HL-60 (cell line): ENCODE measurements around the gene NARS2.
A peak's percentile ranks its signal among the peaks of the same experiment; 100 is the strongest.

ENCODE experiments used
- DNase-seq, 2 experiments: peaks; one replicate each; pipeline ENCODE4 v3.0.0-alpha.2; 2010 to 2020; ENCODE audit warnings: low read depth in 1 of 2, low spot score in 1 of 2
- H3K27ac ChIP-seq: fragments of 250-450 bp; sonication (Bioruptor Pico); replicated peaks from 2 replicates; pipeline ENCODE4 v1.5.1; 2020; ENCODE audit warnings: mild to moderate bottlenecking, moderate library complexity
- H3K27me3 ChIP-seq: fragments of 250-450 bp; sonication (Bioruptor Pico); 2 replicates; pipeline ENCODE4 v1.5.1; 2021; ENCODE audit warnings: mild to moderate bottlenecking, moderate library complexity; ENCODE audit not compliant: insufficient read depth, poor library complexity, severe bottlenecking
- H3K4me3 ChIP-seq: replicated peaks from 2 replicates; pipeline ENCODE4 v1.5.1; 2011; ENCODE audit warnings: mild to moderate bottlenecking, control low read depth, low read length; ENCODE audit not compliant: insufficient read depth
- CTCF ChIP-seq: IDR thresholded peaks from one replicate; pipeline ENCODE4 v1.5.1; 2011; ENCODE audit warnings: low read length, control low read depth, inconsistent platforms; ENCODE audit not compliant: insufficient read depth
- GABPA ChIP-seq: IDR thresholded peaks from 2 replicates; pipeline ENCODE4 v1.6.1; 2012; ENCODE audit warnings: low read depth
- POLR2AphosphoS5 ChIP-seq: IDR thresholded peaks from 2 replicates; pipeline ENCODE4 v1.6.1; 2012; ENCODE audit warnings: low read depth
- REST ChIP-seq: IDR thresholded peaks from 2 replicates; pipeline ENCODE4 v1.6.1; 2012; ENCODE audit warnings: low read depth; ENCODE audit not compliant: insufficient replicate concordance
- SPI1 ChIP-seq: IDR thresholded peaks from 2 replicates; pipeline ENCODE4 v1.6.1; 2012; ENCODE audit warnings: low read depth, mild to moderate bottlenecking, borderline replicate concordance

The NARS2 gene

DNA sequence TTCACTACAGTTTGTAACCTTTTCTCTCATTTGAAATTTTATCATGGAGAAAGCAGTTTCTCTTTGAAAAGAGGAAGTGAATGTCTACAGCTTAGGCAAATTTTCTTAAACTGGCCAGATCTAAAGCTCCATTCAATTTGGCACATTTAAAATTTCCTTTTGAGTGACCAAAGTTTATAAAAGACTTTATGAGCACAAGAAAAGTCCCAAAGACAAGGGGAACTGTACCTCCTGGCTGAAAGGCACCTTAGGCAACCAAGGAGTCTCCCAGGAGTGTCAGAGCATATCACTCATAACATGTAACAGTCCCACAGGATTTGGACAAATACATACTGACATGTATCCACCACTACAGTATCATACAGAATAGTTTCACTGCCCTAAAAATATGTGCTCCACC lies 41.3 kb downstream of the NARS2 start:
- TF ChIP-seq GABPA (no peak), SPI1 (peak; percentile 98)
- no peaks in the 10 kb centered on the region for H3K27me3 ChIP-seq
- DNase-seq = no peak
- no peak overlapping the region for H3K4me3 ChIP-seq
- no peak overlapping the region for H3K27ac ChIP-seq

- no peak overlapping the region for H3K4me3 ChIP-seq
- no peak overlapping the region for H3K27ac ChIP-seq
- H3K27me3 ChIP-seq = no peaks in the 10 kb centered on the region
- TF ChIP-seq CTCF (no peak), GABPA (no peak), SPI1 (no peak), REST (no peak), POLR2AphosphoS5 (no peak)
- DNase-seq = no peak
These were observed 41.7 kb downstream of the NARS2 start for GRCh38 chr11:78532991-78533390.

DNA sequence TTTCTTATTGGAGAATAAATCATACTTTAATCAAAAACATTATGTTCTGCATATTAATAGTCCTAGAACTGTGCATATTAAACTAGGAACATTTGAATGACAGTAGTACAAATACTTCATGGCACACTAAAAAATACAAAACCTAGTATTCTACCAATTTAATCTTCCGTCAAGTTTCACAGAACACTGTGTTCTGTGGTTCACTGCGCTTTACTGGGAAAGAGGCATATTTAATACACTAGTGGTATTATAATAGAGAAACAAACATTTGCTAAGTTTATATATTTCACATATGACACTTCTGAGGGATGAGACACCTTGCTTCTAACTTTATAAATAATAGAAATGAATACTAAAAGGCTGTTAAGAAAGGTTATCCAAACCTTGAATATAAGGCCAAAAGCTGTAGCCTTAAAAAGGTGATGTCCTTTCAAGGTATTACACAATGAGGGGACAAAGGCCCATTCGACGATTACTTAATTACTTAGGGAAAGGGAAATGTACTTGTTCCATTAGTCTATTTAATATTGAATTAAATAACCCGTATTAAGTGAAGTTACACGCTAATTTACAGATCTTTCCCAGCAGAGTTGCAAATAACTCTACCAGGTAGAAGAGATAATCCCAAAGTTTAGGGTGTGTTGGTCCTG lies 48.0 kb downstream of the NARS2 start:
- Histone ChIP-seq H3K27ac (no peak overlapping the region), H3K27me3 (no peaks in the 10 kb centered on the region), H3K4me3 (no peak overlapping the region)
- no peak for DNase-seq
- TF ChIP-seq REST = no peak
- no peak for TF ChIP-seq GABPA
- no peak for TF ChIP-seq CTCF
- no peak for TF ChIP-seq SPI1
- no peak for TF ChIP-seq POLR2AphosphoS5

DNA sequence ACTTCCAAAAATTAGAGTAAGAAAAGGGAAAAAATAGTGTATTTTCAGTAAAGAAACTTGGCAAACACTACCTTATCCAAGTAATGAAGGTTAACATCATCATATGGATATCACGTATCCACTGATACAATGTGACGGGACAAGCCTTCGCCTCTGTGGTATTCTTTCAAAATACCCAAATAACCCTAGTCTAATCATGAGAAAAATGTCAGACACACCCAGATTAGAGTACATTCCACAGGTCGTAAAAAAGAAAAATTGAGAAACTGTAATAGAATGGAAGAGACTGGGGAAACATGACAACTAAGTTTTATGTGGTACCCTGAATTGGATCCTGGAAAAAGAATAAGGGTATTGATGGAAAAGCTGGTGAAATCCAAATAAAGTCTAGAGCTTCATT lies 48.9 kb downstream of the NARS2 start:
- Histone ChIP-seq H3K4me3 (no peak overlapping the region), H3K27ac (no peak overlapping the region), H3K27me3 (no peaks in the 10 kb centered on the region)
- no peak for DNase-seq
- no peak for TF ChIP-seq GABPA

DNA sequence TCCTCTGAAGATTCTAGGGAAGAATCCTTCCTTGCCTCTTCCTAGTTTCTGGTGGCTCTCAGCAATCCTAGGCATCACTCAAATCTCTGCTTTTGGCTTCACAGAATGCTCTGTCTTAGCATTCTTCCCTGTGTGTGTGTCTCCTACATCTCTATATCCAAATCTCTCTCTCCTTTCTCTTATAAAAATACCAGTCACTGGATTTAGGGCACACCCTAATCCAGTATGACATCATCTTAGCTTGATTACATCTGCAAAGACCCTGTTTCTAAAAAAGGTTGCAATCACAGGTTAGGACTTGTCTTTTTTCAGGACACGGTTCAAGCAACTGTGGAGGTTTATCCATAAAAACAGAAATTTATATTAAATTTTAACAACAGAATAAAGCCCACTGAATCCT lies 54.4 kb downstream of the NARS2 start:
- TF ChIP-seq CTCF = no peak
- TF ChIP-seq SPI1 = no peak
- no peak for TF ChIP-seq GABPA
- TF ChIP-seq POLR2AphosphoS5 = no peak
- no peak for TF ChIP-seq REST
- no peak overlapping the region for H3K27ac ChIP-seq
- H3K4me3 ChIP-seq = no peak overlapping the region
- DNase-seq = no peak
- no peaks in the 10 kb centered on the region for H3K27me3 ChIP-seq
